Measurements from ENCODE around the gene RNF208. TPM values are rescaled to one million over a fixed set of nuclear protein-coding genes. Genes with fewer than 3 reads are reported as not detected.

RNF208 gene
- total and polyA plus RNA-seq, 2 donors (not counting 3 experiments of a cell fraction or from before 2014, with no cell fraction given) = 1.3 to 4.8 TPM

DNA sequence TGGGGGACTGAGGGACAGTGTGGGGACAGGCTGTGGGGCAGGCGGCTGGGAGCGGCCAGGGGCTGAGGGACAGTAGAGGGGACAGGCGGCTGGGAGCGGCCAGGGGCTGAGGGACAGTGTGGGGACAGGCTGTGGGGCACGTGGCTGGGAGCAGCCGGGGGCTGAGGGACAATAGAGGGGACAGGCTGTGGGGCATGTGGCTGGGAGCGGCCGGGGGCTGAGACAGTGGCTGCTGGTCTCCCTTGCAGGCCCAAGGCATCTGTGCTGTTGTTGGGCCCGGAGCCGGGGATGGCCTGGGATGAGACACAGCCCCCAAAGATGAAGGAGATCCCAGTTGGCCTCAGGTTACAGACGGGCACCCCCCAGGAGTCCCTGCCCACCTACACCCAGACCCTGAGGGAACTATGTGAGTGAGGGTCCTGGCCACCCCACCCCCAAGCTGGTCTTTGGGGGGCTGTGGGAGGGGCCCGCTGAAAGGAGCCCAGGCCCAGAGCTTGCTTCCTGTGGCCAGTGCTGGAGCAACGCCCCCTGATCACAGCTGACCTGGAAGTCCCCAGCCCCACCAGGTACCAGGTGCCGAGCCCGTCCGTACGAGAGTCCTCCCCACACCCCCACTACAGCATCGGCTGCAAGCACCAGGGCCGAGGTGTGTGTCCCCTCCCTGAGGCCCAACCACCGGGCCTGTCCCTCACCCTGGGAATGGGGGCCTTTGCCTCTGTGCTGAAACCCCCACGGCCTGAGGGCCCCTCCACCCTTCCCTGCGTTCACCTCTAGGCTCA lies 29.6 kb upstream of the RNF208 start:
- Histone ChIP-seq H3K9me1 (replicated peaks; ENCODE audit: control insufficient read depth, extremely low read depth, insufficient read depth, low read length) (no peaks in the 10 kb centered on the region), H3K79me2 (ENCODE audit: control insufficient read depth, insufficient read depth, low read length) (peaks cover 14% of the 10 kb centered on the region), H4K20me1 (replicated peaks; ENCODE audit: control insufficient read depth, extremely low read depth, insufficient read depth, low read length) (no peaks in the 10 kb centered on the region), H3K27me3 (ENCODE audit: control insufficient read depth in 2 of 2, insufficient read depth in 2 of 2, low read length in 2 of 2) (no peaks in the 10 kb centered on the region), H3K4me3 (replicated peaks in 1 of 3; ENCODE audit: insufficient read depth in 1 of 3, low read depth in 1 of 3, low read length in 3 of 3) (no peak overlapping the region), H3K36me3 (ENCODE audit: control insufficient read depth in 2 of 2, extremely low read depth in 1 of 2, insufficient read depth in 2 of 2, low read length in 2 of 2) (no peaks in the 10 kb centered on the region), H3K9ac (replicated peaks; ENCODE audit: extremely low read depth, insufficient read depth, low read length) (no peak overlapping the region), H3K4me2 (ENCODE audit: insufficient read depth, low read length) (no peak overlapping the region), H3K9me3 (replicated peaks; ENCODE audit: control insufficient read depth, insufficient read depth, low read length) (no peaks in the 10 kb centered on the region), H3K27ac (ENCODE audit: insufficient read depth, low read depth, low read length) (no peak overlapping the region), H2AFZ (ENCODE audit: low read depth, low read length) (no peak overlapping the region), H3K4me1 (ENCODE audit: control insufficient read depth, extremely low read depth, insufficient read depth, low read length) (peaks cover 13% of the 10 kb centered on the region)
- POLR2A ChIA-PET = interaction anchor here (4.9 kb wide), 1 partner anchor 9 kb away, joined by 66 read pairs; the partner anchor contains the start of gene TUBB4B
- DNase-seq (ENCODE audit: low read depth, low spot score) (no peak), FAIRE-seq (no peak)
- dilution Hi-C loops (cut with MboI; ENCODE audit: extremely low pct_ligation_motif_present, low sequenced_read_pairs) (no loop called here), intact Hi-C loops (cut with micrococcal nuclease) (no loop called here)
- no TSS peak for BruUV-seq (replicated peaks)
- no peak for TF ChIP-seq EZH2 (IDR thresholded peaks at IDR 0.05; ENCODE audit: borderline replicate concordance, low read depth, low read length, severe bottlenecking)
- no peak for TF ChIP-seq JUN (IDR thresholded peaks at IDR 0.05; ENCODE audit: borderline replicate concordance, insufficient read depth, insufficient read length, low read depth)
- no peak for TF ChIP-seq GATA2 (IDR thresholded peaks at IDR 0.05; ENCODE audit: insufficient read depth, insufficient read length, low read depth, low read length)
- TF ChIP-seq, protein P1, sequence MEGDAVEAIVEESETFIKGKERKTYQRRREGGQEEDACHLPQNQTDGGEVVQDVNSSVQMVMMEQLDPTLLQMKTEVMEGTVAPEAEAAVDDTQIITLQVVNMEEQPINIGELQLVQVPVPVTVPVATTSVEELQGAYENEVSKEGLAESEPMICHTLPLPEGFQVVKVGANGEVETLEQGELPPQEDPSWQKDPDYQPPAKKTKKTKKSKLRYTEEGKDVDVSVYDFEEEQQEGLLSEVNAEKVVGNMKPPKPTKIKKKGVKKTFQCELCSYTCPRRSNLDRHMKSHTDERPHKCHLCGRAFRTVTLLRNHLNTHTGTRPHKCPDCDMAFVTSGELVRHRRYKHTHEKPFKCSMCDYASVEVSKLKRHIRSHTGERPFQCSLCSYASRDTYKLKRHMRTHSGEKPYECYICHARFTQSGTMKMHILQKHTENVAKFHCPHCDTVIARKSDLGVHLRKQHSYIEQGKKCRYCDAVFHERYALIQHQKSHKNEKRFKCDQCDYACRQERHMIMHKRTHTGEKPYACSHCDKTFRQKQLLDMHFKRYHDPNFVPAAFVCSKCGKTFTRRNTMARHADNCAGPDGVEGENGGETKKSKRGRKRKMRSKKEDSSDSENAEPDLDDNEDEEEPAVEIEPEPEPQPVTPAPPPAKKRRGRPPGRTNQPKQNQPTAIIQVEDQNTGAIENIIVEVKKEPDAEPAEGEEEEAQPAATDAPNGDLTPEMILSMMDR (IDR thresholded peaks at IDR 0.05; ENCODE audit: extremely low read depth in 1 of 2, insufficient read depth in 1 of 2, low read depth in 1 of 2, low read length in 2 of 2) = no peak
- no peak for TF ChIP-seq MYC (IDR thresholded peaks at IDR 0.05; ENCODE audit: low read depth, low read length)
- TF ChIP-seq POLR2A (IDR thresholded peaks at IDR 0.05; ENCODE audit: low read depth, low read length) = no peak
- TF ChIP-seq, protein P2, sequence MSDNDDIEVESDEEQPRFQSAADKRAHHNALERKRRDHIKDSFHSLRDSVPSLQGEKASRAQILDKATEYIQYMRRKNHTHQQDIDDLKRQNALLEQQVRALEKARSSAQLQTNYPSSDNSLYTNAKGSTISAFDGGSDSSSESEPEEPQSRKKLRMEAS (IDR thresholded peaks at IDR 0.05; ENCODE audit: insufficient read depth, insufficient read length) = no peak
- TF ChIP-seq POLR2AphosphoS5 (IDR thresholded peaks at IDR 0.05; ENCODE audit: insufficient read depth, low read depth, low read length) = no peak
- no peak for TF ChIP-seq FOS (IDR thresholded peaks at IDR 0.05; ENCODE audit: borderline replicate concordance, insufficient read depth, low read length)
- CTCF ChIA-PET = no interaction called here

Data from endothelial cell of umbilical vein (primary cell).